GM19455 (cell line): ENCODE measurements around the gene NDUFA7.
"Not testable (repeated sequence)": the region's sequence is repeated elsewhere in the genome, so short reads cannot be mapped to it uniquely, and the experiment has no call there.

ENCODE experiments used
- ATAC-seq: cut with Tn5 transposase; IDR thresholded peaks from one replicate; pipeline ENCODE4 v1.9.1; 2021; ENCODE audit not compliant: unreplicated experiment

The NDUFA7 gene

DNA sequence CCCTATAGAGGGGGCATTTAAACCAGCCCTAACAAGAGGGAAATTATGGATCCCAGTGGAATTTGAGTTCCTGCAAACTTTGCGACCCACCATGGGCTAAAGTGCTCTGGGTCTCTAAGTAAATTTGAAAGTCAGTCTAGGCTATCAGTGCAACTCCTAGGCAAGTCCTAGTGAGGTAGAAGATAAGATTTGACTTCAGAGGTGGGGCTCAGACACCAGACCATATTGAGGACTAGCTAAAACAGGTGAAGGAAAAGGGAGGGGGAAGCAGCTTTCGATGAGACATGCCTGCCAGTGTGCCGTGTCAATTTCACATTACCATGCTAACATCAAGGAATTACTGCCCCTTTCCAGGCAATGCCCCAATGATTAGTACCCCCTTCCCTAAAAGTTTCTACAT is 51.5 kb downstream of the NDUFA7 start:
- no peak for ATAC-seq

DNA sequence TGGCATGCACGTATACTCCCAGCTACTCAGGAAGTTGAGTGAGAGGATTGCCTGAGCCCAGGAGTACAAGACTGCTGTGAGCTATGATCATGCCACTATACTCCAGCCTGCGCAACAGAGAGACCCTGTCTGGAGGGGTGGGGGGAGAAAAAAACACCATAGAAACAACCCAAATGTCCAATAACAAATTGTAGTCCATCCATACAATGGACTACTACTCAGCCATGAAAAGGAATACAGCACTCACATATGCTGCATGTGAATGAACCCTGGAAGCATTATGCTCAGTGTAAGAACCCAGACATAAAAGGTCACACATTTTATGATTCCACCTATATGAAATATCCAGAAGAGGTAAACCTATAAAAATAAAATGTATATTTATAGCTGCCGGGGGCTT is 55.3 kb downstream of the NDUFA7 start:
- ATAC-seq: no peak

DNA sequence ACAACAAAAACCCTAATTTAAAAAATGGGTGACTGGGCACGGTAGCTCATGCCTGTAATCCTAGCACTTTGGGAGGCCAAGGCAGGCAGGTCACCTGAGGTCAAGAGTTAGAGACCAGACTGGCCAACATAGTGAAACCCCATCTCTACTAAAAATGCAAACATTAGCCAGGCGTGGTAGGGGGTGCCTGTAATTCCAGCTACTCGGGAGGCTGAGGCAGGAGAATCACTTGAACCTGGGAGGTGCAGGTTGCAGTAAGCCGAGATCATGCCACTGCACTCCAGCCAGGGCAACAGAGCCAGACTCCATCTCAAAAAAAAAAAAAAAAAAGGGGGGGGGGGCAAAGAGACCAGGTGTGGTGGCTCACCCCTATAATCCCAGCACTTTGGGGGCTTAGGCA is 56.9 kb downstream of the NDUFA7 start:
- ATAC-seq: not testable (repeated sequence)

DNA sequence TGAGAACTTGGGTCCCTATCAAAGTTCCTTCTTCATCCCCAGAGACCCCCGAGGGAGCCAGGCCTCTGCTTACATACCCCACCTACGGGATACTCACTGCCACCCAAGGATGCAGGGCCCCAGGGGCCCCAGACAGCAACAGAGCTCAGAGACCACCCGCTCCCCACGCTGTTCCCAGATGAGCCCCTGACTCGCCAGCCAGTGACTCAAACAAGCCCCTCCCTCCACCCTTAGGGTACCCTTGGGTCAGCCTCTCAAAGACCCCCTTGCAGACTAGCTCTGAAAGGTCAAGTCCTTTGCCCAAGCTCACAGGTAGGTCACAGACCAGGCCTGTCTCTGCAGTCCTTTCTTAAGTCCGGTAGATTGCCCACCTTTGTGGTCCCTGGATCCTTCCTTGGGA is 58.7 kb downstream of the NDUFA7 start:
- no peak for ATAC-seq

DNA sequence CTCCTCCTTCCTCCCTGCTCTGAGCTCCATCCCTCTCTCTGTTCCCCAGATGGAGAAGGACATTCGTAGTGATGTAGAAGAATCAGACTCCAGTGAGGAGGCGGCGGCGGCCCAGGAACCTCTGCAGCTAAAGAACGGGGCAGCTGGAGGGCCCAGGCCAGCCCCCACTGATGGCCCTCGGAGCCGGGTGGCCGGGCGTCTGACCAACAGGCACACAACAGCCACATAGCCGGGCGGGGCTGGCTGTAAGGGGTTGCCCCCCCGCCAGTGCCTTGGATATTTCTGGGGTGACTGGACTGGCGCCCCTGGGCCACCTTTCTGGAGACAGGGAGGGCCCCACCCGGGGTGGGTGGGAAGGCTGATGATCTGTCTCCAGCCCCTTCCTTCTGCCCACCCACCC is 59.3 kb downstream of the NDUFA7 start:
- ATAC-seq: no peak

DNA sequence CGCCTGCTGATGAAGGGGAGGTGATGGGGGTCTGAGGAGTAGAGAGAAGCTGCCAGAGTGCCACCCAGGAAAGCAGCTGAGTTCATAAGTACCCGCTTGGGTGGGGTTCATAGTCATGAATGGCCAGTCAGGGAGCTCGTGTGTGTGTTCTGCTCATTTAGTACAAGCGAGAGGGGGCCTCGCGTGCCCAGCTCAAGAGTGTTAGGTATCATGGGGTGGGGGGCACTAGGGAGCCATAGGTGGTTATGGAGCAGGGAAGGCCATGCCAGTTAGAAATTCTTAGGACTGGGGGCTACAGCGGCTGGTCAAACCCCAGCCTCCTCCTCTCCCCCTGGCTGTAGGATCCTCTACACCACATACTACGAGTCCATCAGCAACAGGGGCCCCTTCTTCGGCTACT is 59.8 kb downstream of the NDUFA7 start:
- ATAC-seq: no peak
